Ishikawa (cell line): ENCODE data around the gene SLC36A1.

Experiments
- CEBPB ChIP-seq: IDR thresholded peaks from 2 replicates; pipeline ENCODE4 v1.6.1; 2012
- CREB1 ChIP-seq: IDR thresholded peaks from 2 replicates; pipeline ENCODE4 v1.6.1; 2012; ENCODE audit warnings: low read depth
- EGR1 ChIP-seq: IDR thresholded peaks from 2 replicates; pipeline ENCODE4 v1.6.1; 2012
- EP300 ChIP-seq: IDR thresholded peaks from 2 replicates; pipeline ENCODE4 v1.6.1; 2012; ENCODE audit warnings: borderline replicate concordance
- FOXM1 ChIP-seq: IDR thresholded peaks from 2 replicates; pipeline ENCODE4 v1.6.1; 2012; ENCODE audit warnings: low read depth, borderline replicate concordance
- NFIC ChIP-seq: IDR thresholded peaks from 2 replicates; pipeline ENCODE4 v1.6.1; 2012
- RAD21 ChIP-seq: IDR thresholded peaks from 2 replicates; pipeline ENCODE4 v1.6.1; 2012; ENCODE audit warnings: low read depth
- REST ChIP-seq: IDR thresholded peaks from 2 replicates; pipeline ENCODE4 v1.6.1; 2012; ENCODE audit warnings: low read depth, mild to moderate bottlenecking
- TAF1 ChIP-seq: IDR thresholded peaks from 2 replicates; pipeline ENCODE4 v1.6.1; 2012; ENCODE audit warnings: low read depth, mild to moderate bottlenecking
- TCF12 ChIP-seq: IDR thresholded peaks from 2 replicates; pipeline ENCODE4 v1.6.1; 2012; ENCODE audit warnings: low read depth
- TEAD4 ChIP-seq: IDR thresholded peaks from 2 replicates; pipeline ENCODE4 v1.6.1; 2012
- USF1 ChIP-seq: IDR thresholded peaks from 2 replicates; pipeline ENCODE4 v1.6.1; 2012
- YY1 ChIP-seq: IDR thresholded peaks from 2 replicates; pipeline ENCODE4 v1.6.1; 2012; ENCODE audit warnings: low read depth
- ZBTB7A ChIP-seq: IDR thresholded peaks from 2 replicates; pipeline ENCODE4 v1.6.1; 2012; ENCODE audit warnings: low read depth

GRCh38 chr5:151420127-151420526, 27.3 kb upstream of the SLC36A1 start:
- no peak for TF ChIP-seq REST
- no peak for TF ChIP-seq EP300
- no peak for TF ChIP-seq RAD21
- TF ChIP-seq NFIC, result no peak
- TF ChIP-seq USF1, result no peak
- no peak for TF ChIP-seq YY1
- no peak for TF ChIP-seq CREB1
- no peak for TF ChIP-seq EGR1
- TF ChIP-seq ZBTB7A, result no peak
- no peak for TF ChIP-seq CEBPB
- TF ChIP-seq TAF1, result no peak
- TF ChIP-seq TEAD4, result no peak
- TF ChIP-seq FOXM1, result no peak
- no peak for TF ChIP-seq TCF12
